K562 (cell line): ENCODE data around the gene PPIH. TPM values are rescaled to one million over a fixed set of nuclear protein-coding genes. Genes with fewer than 3 reads are reported as not detected.

Source experiments
- DPF2 ChIP-seq: fragments of 450-650 bp; IDR thresholded peaks from 2 replicates; pipeline ENCODE4 v1.6.1; 2016
- HDAC2 ChIP-seq: fragments of 450-650 bp; IDR thresholded peaks from 2 replicates; pipeline ENCODE4 v1.6.1; 2016; ENCODE audit warnings: mild to moderate bottlenecking
- ILF3 ChIP-seq: fragments of 450-650 bp; IDR thresholded peaks from 2 replicates; pipeline ENCODE4 v1.6.1; 2018; ENCODE audit warnings: antibody characterized with exemption, mild to moderate bottlenecking, moderate library complexity, borderline replicate concordance
- LEF1 ChIP-seq: fragments of 450-650 bp; IDR thresholded peaks from 2 replicates; pipeline ENCODE4 v1.6.1; 2016; ENCODE audit warnings: mild to moderate bottlenecking
- RBM22 ChIP-seq: fragments of 200-400 bp; formaldehyde crosslinking; IDR thresholded peaks from 2 replicates; pipeline ENCODE4 v1.6.1; 2018; ENCODE audit warnings: low read length, low read depth; ENCODE audit not compliant: poor library complexity, severe bottlenecking
- SIN3A ChIP-seq, 2 experiments: fragments of 150-350 bp in 1 of 2; IDR thresholded peaks; 2 replicates each; pipeline ENCODE4 v1.6.1; 2011 to 2016; ENCODE audit warnings: borderline replicate concordance in 2 of 2, low read depth in 2 of 2, low read length in 2 of 2, mild to moderate bottlenecking in 2 of 2, moderate library complexity in 2 of 2; ENCODE audit not compliant: control insufficient read depth in 1 of 2
- STAT5A ChIP-seq: IDR thresholded peaks from 2 replicates; pipeline ENCODE4 v1.6.1; 2012; ENCODE audit warnings: low read length, inconsistent platforms, borderline replicate concordance
- ZNF407 ChIP-seq: fragments of 450-650 bp; IDR thresholded peaks from 2 replicates; pipeline ENCODE4 v1.6.1; 2016; ENCODE audit warnings: low read depth
- ZNF445 ChIP-seq: fragments of 250-450 bp; sonication (Bioruptor Pico); IDR thresholded peaks from 2 replicates; pipeline ENCODE4 v1.4.0; 2020; ENCODE audit warnings: low read depth, mild to moderate bottlenecking, moderate library complexity
- ZNF518B ChIP-seq: fragments of 250-450 bp; sonication (Bioruptor Pico); IDR thresholded peaks from 2 replicates; pipeline ENCODE4 v1.5.0; 2021; ENCODE audit warnings: mild to moderate bottlenecking, moderate library complexity
- ZNF609 ChIP-seq: sonication (generic); formaldehyde crosslinking; IDR thresholded peaks from 2 replicates; pipeline ENCODE4 v1.8.1; 2023; ENCODE audit warnings: missing genetic modification reagents, mild to moderate bottlenecking, borderline replicate concordance
- polyA plus RNA-seq, 8 experiments: library from polyadenylated mRNA; depleted of rRNA in 4 of 8; stranded (reverse) in 5 of 8; unstranded in 3 of 8; fragments of >200 nt; fragmentation: Nextera tagmentation in 2 of 8; fragmentation: Illumina TruSeq in 1 of 8; extraction: Ambion mirVana in 2 of 8; extraction: Trizol in 1 of 8; gene quantifications; 2 replicates each; pipeline versions ENCODE4 v1.2.1 to v1.2.3, GENCODE V29; 2011 to 2014; ENCODE audit warnings: inconsistent platforms in 1 of 8, missing spikeins in 1 of 8
- total RNA-seq, 7 experiments: library from RNA; depleted of rRNA in 6 of 7; stranded (reverse); fragments of >200 nt in 6 of 7; fragmentation: Illumina TruSeq in 2 of 7; extraction: Trizol in 2 of 7; gene quantifications; 2 replicates each; pipeline versions ENCODE4 v1.2.1 to v1.2.3, GENCODE V29; 2011 to 2021; ENCODE audit warnings: low replicate concordance in 1 of 7

The PPIH gene
- total and polyA plus RNA-seq, 9 of the 15 experiments (the other 6 are each of a cell fraction or from before 2014, with no cell fraction given): 197 to 470 (median 277) TPM

- TF ChIP-seq ZNF609 (CRISPR knock-in tag): no peak
- TF ChIP-seq RBM22: peak; percentile 76
- TF ChIP-seq STAT5A: 0 out of 2 replicates have a peak, but pooled peaks have one; percentile 4
- TF ChIP-seq ZNF407: no peak
- no peak for TF ChIP-seq DPF2
- TF ChIP-seq ILF3: peak; percentile 20; the same call in 1 of the 2 replicates
- TF ChIP-seq HDAC2: no peak
- no peak for TF ChIP-seq ZNF445 (CRISPR knock-in tag)
- TF ChIP-seq ZNF518B (CRISPR knock-in tag): no peak
- 0 out of 4 replicates have a peak, but pooled peaks of 1 of the 2 experiments have one; percentile 30 for TF ChIP-seq SIN3A (IDR thresholded peaks at IDR 0.05; ENCODE audit: borderline replicate concordance in 2 of 2, control insufficient read depth in 1 of 2, low read depth in 2 of 2, low read length in 2 of 2)
- no peak for TF ChIP-seq LEF1
These were observed 45.8 kb downstream of the PPIH start (continued) for GRCh38 chr1:42703888-42704464.
